Measurements from ENCODE around the gene SYT11.

SYT11 gene

GRCh38 chr1:155859234-155859829, at the start of gene SYT11:
SYT11 (plus strand) TSS chr1:155859567; CDS start chr1:155859762, 195 bp downstream.
- Histone ChIP-seq H3K27ac (ENCODE audit: poor library complexity, severe bottlenecking) (peak within 1 kb of the TSS; percentile 63), H3K4me3 (ENCODE audit: severe bottlenecking) (peak within 1 kb of the TSS; percentile 36), H3K36me3 (ENCODE audit: low read depth) (peaks cover 13% of the 10 kb centered on the region), H3K9me3 (ENCODE audit: severe bottlenecking) (no peaks in the 10 kb centered on the region), H3K4me1 (ENCODE audit: insufficient read depth, poor library complexity, severe bottlenecking) (peaks cover 2% of the 10 kb centered on the region), H3K27me3 (ENCODE audit: insufficient read depth, poor library complexity, severe bottlenecking) (no peaks in the 10 kb centered on the region)
- peak; percentile 76 for ATAC-seq (ENCODE audit: low read depth)
- TF ChIP-seq, protein P1, sequence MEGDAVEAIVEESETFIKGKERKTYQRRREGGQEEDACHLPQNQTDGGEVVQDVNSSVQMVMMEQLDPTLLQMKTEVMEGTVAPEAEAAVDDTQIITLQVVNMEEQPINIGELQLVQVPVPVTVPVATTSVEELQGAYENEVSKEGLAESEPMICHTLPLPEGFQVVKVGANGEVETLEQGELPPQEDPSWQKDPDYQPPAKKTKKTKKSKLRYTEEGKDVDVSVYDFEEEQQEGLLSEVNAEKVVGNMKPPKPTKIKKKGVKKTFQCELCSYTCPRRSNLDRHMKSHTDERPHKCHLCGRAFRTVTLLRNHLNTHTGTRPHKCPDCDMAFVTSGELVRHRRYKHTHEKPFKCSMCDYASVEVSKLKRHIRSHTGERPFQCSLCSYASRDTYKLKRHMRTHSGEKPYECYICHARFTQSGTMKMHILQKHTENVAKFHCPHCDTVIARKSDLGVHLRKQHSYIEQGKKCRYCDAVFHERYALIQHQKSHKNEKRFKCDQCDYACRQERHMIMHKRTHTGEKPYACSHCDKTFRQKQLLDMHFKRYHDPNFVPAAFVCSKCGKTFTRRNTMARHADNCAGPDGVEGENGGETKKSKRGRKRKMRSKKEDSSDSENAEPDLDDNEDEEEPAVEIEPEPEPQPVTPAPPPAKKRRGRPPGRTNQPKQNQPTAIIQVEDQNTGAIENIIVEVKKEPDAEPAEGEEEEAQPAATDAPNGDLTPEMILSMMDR (IDR thresholded peaks at IDR 0.05; ENCODE audit: poor library complexity, severe bottlenecking), result no peak
- DNase-seq (ENCODE audit: low spot score), result peak; percentile 91

DNA sequence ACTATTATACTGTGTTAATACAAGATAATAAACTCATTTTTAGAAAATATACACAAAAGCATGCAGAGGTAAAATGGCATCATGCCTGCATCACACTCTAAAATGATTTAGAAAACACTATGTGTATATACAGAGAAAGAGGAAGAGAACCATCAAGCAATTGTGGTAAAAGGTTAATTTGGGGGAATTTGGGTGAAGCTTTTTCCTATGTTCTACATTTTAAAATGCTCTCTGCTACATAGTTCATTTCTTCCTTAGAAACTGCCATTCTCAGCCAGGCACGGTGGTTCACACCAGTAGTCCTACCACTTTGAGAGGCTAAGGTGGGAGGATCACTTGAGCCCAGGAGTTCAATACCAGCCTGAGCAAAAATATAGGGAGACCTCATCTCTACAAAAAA, 46.5 kb upstream of the SYT11 start:
- Histone ChIP-seq H3K4me3 (ENCODE audit: severe bottlenecking) (no peak overlapping the region), H3K4me1 (ENCODE audit: insufficient read depth, poor library complexity, severe bottlenecking) (no peaks in the 10 kb centered on the region), H3K9me3 (ENCODE audit: severe bottlenecking) (no peaks in the 10 kb centered on the region), H3K27me3 (ENCODE audit: insufficient read depth, poor library complexity, severe bottlenecking) (no peaks in the 10 kb centered on the region), H3K36me3 (ENCODE audit: low read depth) (peaks cover 60% of the 10 kb centered on the region), H3K27ac (ENCODE audit: poor library complexity, severe bottlenecking) (no peak overlapping the region)
- ATAC-seq (ENCODE audit: low read depth) (no peak), DNase-seq (ENCODE audit: low spot score) (no peak)
- TF ChIP-seq, protein P1 (IDR thresholded peaks at IDR 0.05; ENCODE audit: poor library complexity, severe bottlenecking), result no peak

DNA sequence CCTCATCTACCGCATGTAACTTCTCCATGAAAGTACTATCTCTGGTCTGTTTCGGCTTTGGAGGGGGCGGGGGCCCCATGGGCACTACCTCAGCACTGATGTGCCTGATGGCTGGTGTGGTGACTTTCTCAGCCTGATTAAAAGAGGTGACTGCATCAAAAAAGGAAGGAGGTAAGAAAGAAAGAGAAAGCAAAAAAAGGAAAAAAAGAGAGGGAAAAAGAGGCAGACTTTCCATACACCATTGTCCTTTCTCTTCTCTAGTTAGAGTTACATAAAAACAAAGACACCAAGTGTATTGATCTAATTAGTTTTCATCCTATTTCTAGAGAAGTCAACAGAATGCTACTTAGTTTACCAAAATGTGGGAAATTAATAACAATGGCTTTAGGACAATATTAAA, 45.7 kb upstream of the SYT11 start:
- no peak overlapping the region for H3K4me3 ChIP-seq (ENCODE audit: severe bottlenecking)
- ATAC-seq (ENCODE audit: low read depth) (no peak), DNase-seq (ENCODE audit: low spot score) (no peak)
- H3K36me3 ChIP-seq (ENCODE audit: low read depth), result peaks cover 62% of the 10 kb centered on the region
- H3K27me3 ChIP-seq (ENCODE audit: insufficient read depth, poor library complexity, severe bottlenecking), result no peaks in the 10 kb centered on the region
- TF ChIP-seq, protein P1 (IDR thresholded peaks at IDR 0.05; ENCODE audit: poor library complexity, severe bottlenecking), result no peak
- H3K4me1 ChIP-seq (ENCODE audit: insufficient read depth, poor library complexity, severe bottlenecking), result no peaks in the 10 kb centered on the region
- H3K27ac ChIP-seq (ENCODE audit: poor library complexity, severe bottlenecking), result no peak overlapping the region
- H3K9me3 ChIP-seq (ENCODE audit: severe bottlenecking), result no peaks in the 10 kb centered on the region

DNA sequence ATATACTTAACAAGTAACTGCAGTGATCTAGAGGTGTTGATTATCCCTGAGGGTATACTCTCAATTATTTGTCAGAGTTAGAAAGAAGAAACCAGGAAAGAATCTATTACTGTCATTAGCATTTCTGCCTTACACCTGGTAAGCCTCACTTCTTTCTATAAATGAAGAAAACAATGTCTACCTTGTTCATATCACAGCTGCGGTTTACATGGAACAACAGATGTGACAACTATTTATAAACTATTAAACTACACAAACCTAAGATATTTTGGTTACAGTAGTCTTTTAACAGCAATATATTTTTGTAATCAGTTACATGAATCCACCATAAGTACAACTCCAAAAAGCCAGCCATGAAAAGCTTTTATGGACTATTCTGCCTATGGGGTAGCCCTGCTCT, 43.0 kb upstream of the SYT11 start:
- no peak overlapping the region for H3K4me3 ChIP-seq (ENCODE audit: severe bottlenecking)
- H3K4me1 ChIP-seq (ENCODE audit: insufficient read depth, poor library complexity, severe bottlenecking), result no peaks in the 10 kb centered on the region
- H3K36me3 ChIP-seq (ENCODE audit: low read depth), result peaks cover 78% of the 10 kb centered on the region
- H3K27ac ChIP-seq (ENCODE audit: poor library complexity, severe bottlenecking), result no peak overlapping the region
- H3K27me3 ChIP-seq (ENCODE audit: insufficient read depth, poor library complexity, severe bottlenecking), result no peaks in the 10 kb centered on the region
- TF ChIP-seq, protein P1 (IDR thresholded peaks at IDR 0.05; ENCODE audit: poor library complexity, severe bottlenecking), result no peak
- DNase-seq (ENCODE audit: low spot score) (no peak), ATAC-seq (ENCODE audit: low read depth) (no peak)
- H3K9me3 ChIP-seq (ENCODE audit: severe bottlenecking), result no peaks in the 10 kb centered on the region

- no peaks in the 10 kb centered on the region for H3K27me3 ChIP-seq (ENCODE audit: insufficient read depth, poor library complexity, severe bottlenecking)
- H3K36me3 ChIP-seq (ENCODE audit: low read depth), result peaks cover 35% of the 10 kb centered on the region
- ATAC-seq (ENCODE audit: low read depth) (no peak), DNase-seq (ENCODE audit: low spot score) (no peak)
- H3K27ac ChIP-seq (ENCODE audit: poor library complexity, severe bottlenecking), result no peak overlapping the region
- no peaks in the 10 kb centered on the region for H3K9me3 ChIP-seq (ENCODE audit: severe bottlenecking)
- H3K4me1 ChIP-seq (ENCODE audit: insufficient read depth, poor library complexity, severe bottlenecking), result no peaks in the 10 kb centered on the region
- TF ChIP-seq, protein P1 (IDR thresholded peaks at IDR 0.05; ENCODE audit: poor library complexity, severe bottlenecking), result no peak
- H3K4me3 ChIP-seq (ENCODE audit: severe bottlenecking), result no peak overlapping the region
Observed at GRCh38 chr1:155827450-155827849, 31.9 kb upstream of the SYT11 start.
